ENCODE measurements around the gene SLC29A2. TPM values are rescaled to one million over a fixed set of nuclear protein-coding genes. Genes with fewer than 3 reads are reported as not detected.

SLC29A2 gene
- total RNA-seq, 6 donors from 2014 or later: 8.3 to 20.5 (median 13.1) TPM

GRCh38 chr11:66333220-66333877 lies 38.2 kb downstream of the SLC29A2 start:
- Histone ChIP-seq H3K9me3 (no peaks in the 10 kb centered on the region), H3K27ac (no peak overlapping the region), H3K4me3 (no peak overlapping the region), H3K27me3 (no peaks in the 10 kb centered on the region), H3K4me1 (peaks cover 26 to 41% (median 36%) of the 10 kb centered on the region in 4 donors), H3K36me3 (peaks cover 0 to 45% (median 21%) of the 10 kb centered on the region in 4 donors)
- WGBS, 2 donors: 91 to 97% methylated on average over 8 to 19 of the region's 19 CpGs
- ATAC-seq (ENCODE audit: low FRiP score in 2 of 2) (no peak), DNase-seq (peak in 1 of 2 donors; percentile 70)
- TF ChIP-seq CTCF (IDR thresholded peaks at IDR 0.05) (no peak), POLR2AphosphoS5 (IDR thresholded peaks at IDR 0.05) (no peak)

- no peak overlapping the region for H3K4me3 ChIP-seq
- TF ChIP-seq EP300 (IDR thresholded peaks at IDR 0.05) (no peak), POLR2A (IDR thresholded peaks at IDR 0.05) (no peak), CTCF (IDR thresholded peaks at IDR 0.05) (no peak)
- no peak overlapping the region for H3K27ac ChIP-seq
- WGBS, 2 donors: 78 to 83% methylated on average over 14 to 18 of the region's 18 CpGs
- ATAC-seq (ENCODE audit: low FRiP score in 2 of 2): no peak
- no peaks in the 10 kb centered on the region for H3K9me3 ChIP-seq
- H3K36me3 ChIP-seq: peaks cover 0 to 39% (median 15%) of the 10 kb centered on the region in 4 donors
- no peaks in the 10 kb centered on the region for H3K27me3 ChIP-seq
- H3K4me1 ChIP-seq: peaks cover 34 to 49% (median 43%) of the 10 kb centered on the region in 4 donors
- DNase-seq: peak in 1 of 2 donors; percentile 58
These were observed 39.0 kb downstream of the SLC29A2 start for GRCh38 chr11:66332371-66333219.

GRCh38 chr11:66331542-66332370 lies 39.8 kb downstream of the SLC29A2 start:
- Histone ChIP-seq H3K9me3 (no peaks in the 10 kb centered on the region), H3K36me3 (peaks cover 0 to 32% (median 10%) of the 10 kb centered on the region in 4 donors), H3K4me1 (peaks cover 38 to 49% (median 46%) of the 10 kb centered on the region in 4 donors), H3K27ac (no peak overlapping the region), H3K4me3 (no peak overlapping the region), H3K27me3 (no peaks in the 10 kb centered on the region)
- 89 to 90% methylated on average over 7 to 12 of the region's 12 CpGs for WGBS, 2 donors
- ATAC-seq (ENCODE audit: low FRiP score in 2 of 2): no peak
- DNase-seq: peak in 1 of 2 donors; percentile 18
- TF ChIP-seq CTCF (IDR thresholded peaks at IDR 0.05) (no peak), POLR2A (IDR thresholded peaks at IDR 0.05) (no peak), POLR2AphosphoS5 (IDR thresholded peaks at IDR 0.05) (no peak), EP300 (IDR thresholded peaks at IDR 0.05) (no peak)

- DNase-seq: peak in 1 of 2 donors; percentile 71
- Histone ChIP-seq H3K27ac (no peak overlapping the region), H3K27me3 (no peaks in the 10 kb centered on the region), H3K36me3 (peaks cover 0 to 32% (median 10%) of the 10 kb centered on the region in 4 donors), H3K4me3 (no peak overlapping the region), H3K9me3 (no peaks in the 10 kb centered on the region), H3K4me1 (peaks cover 37 to 48% (median 41%) of the 10 kb centered on the region in 4 donors)
- WGBS, 2 donors: 75 to 100% methylated on average over 3 to 10 of the region's 10 CpGs
- TF ChIP-seq POLR2AphosphoS5 (IDR thresholded peaks at IDR 0.05) (no peak), CTCF (IDR thresholded peaks at IDR 0.05) (no peak), EP300 (IDR thresholded peaks at IDR 0.05) (no peak), POLR2A (IDR thresholded peaks at IDR 0.05) (no peak)
- no peak for ATAC-seq (ENCODE audit: low FRiP score in 2 of 2)
These were observed 40.6 kb downstream of the SLC29A2 start for GRCh38 chr11:66330931-66331330.

Data from upper lobe of left lung (tissue), 6 donors.